ENCODE measurements around the gene STARD9.

DNA sequence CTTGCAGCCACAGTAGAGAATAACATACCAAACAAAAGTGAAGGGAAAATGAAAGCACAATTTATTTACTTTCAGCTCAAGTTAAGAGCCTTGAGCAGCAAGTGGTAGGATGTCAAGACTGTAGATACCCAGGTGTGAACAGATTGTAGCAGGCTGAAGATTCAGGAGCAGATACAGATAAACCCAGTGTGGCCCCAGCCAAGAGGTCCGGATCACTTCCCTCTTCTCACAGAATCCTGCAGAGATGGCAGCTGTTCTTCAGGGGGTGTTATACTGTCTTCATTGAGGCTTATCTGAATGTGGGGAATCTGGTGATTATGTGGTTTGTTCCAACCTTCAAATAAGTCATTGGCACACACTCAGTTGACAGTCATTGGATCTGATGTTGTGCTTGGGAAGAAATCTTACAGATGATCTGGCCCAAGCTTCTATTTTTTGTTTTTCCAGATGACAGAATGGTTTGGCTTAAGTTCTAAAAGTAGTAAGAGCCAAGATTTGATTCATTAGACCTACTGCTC, 2.2 kb downstream of the STARD9 start:
- no peak for TF ChIP-seq CTCF (IDR thresholded peaks at IDR 0.05)
- no peak for TF ChIP-seq POLR2A (IDR thresholded peaks at IDR 0.05)

Data from uterus (tissue), 2 donors.